GM18868 (cell line): ENCODE results near the gene CCL19.

ENCODE experiments used
- ATAC-seq: cut with Tn5 transposase; IDR thresholded peaks from one replicate; pipeline ENCODE4 v1.9.1; 2021; ENCODE audit warnings: mild to moderate bottlenecking, moderate library complexity; ENCODE audit not compliant: unreplicated experiment

Gene CCL19

GRCh38 chr9:34642679-34643078, 48.4 kb downstream of the CCL19 start:
- ATAC-seq = no peak
